Tibial nerve (tissue), 4 donors: Measurements from ENCODE around the gene SETD7.

Source experiments
- EP300 ChIP-seq, 2 donors: sonication (generic); formaldehyde crosslinking; IDR thresholded peaks; one replicate each; pipeline ENCODE4 v1.6.1; 2017; ENCODE audit warnings: antibody characterized with exemption in 2 of 2, mild to moderate bottlenecking in 1 of 2
- POLR2A ChIP-seq, 2 donors: fragments of 450-650 bp; IDR thresholded peaks; one replicate each; pipeline ENCODE4 v1.6.1; 2017; ENCODE audit warnings: antibody characterized with exemption in 2 of 2, mild to moderate bottlenecking in 2 of 2, moderate library complexity in 2 of 2
- TF ChIP-seq, protein P1 (sequence below), 5 experiments: fragments of 200-600 bp in 3 of 5; fragments of 450-650 bp in 2 of 5; sonication (generic) in 3 of 5; IDR thresholded peaks; one replicate each; pipeline ENCODE4 v1.5.1; 2016 to 2019; ENCODE audit warnings: antibody characterized with exemption in 5 of 5, mild to moderate bottlenecking in 3 of 5, moderate library complexity in 2 of 5

- TF ChIP-seq, protein P1, sequence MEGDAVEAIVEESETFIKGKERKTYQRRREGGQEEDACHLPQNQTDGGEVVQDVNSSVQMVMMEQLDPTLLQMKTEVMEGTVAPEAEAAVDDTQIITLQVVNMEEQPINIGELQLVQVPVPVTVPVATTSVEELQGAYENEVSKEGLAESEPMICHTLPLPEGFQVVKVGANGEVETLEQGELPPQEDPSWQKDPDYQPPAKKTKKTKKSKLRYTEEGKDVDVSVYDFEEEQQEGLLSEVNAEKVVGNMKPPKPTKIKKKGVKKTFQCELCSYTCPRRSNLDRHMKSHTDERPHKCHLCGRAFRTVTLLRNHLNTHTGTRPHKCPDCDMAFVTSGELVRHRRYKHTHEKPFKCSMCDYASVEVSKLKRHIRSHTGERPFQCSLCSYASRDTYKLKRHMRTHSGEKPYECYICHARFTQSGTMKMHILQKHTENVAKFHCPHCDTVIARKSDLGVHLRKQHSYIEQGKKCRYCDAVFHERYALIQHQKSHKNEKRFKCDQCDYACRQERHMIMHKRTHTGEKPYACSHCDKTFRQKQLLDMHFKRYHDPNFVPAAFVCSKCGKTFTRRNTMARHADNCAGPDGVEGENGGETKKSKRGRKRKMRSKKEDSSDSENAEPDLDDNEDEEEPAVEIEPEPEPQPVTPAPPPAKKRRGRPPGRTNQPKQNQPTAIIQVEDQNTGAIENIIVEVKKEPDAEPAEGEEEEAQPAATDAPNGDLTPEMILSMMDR (IDR thresholded peaks at IDR 0.05): peak in 2 of 5 experiments; percentile 15 to 29
- TF ChIP-seq POLR2A (IDR thresholded peaks at IDR 0.05) (peak; percentile 76 to 87), EP300 (IDR thresholded peaks at IDR 0.05) (peak in 1 of 2 donors; percentile 99)
Measured at GRCh38 chr4:139554893-139555704, 920 bp downstream of the SETD7 start.
